Heart left ventricle (tissue), 13 donors: ENCODE results near the gene KIF5B.

Experiments used
- POLR2A ChIP-seq, 2 donors: fragments of 450-650 bp; IDR thresholded peaks; one replicate each; pipeline ENCODE4 v1.6.1; 2017; ENCODE audit warnings: antibody characterized with exemption in 2 of 2, mild to moderate bottlenecking in 2 of 2, moderate library complexity in 2 of 2
- TF ChIP-seq, protein P1 (sequence below), 12 donors: fragments of 200-600 bp; sonication (generic) in 4 of 12; IDR thresholded peaks; one replicate each; pipeline versions ENCODE4 v1.5.0 to v1.8.0; 2018 to 2022; ENCODE audit warnings: antibody characterized with exemption in 12 of 12, mild to moderate bottlenecking in 5 of 12
- donor health status: ischemic (EF 13 %, LVEDD 7.1; RV severe dilation, severe dysfunction).
- donor health status: DM: no; HTN: yes; CAD: no.
- donor health status: DM: no; HTN: no; CAD: no.
- donor health status: ischemic (EF 25% LVEDD 6.9; RV normal size, moderate dysfunction).
- donor health status: ischemic (EF 25% LVEDD 5.7; RV mildly dilated, moderate dysfunction).
- donor health status: ischemic (EF 35%, LVEDD 5.7; RV mildly dilated, moderate dysfunction).
- donor health status: nonischemic (EF 11% LVEDD 7.7; RV severe dilation, severe dysfunction).
- donor health status: DM: yes; HTN: yes; CAD: no.
- donor health status: PGD.
- donor health status: ischemic (EF 29% LVEDD 5.4; RV normal size, mild dysfunction).
- donor health status: nonischemic (EF 23%, LVEDD 6.1; RV moderate dilation, normal function).

DNA sequence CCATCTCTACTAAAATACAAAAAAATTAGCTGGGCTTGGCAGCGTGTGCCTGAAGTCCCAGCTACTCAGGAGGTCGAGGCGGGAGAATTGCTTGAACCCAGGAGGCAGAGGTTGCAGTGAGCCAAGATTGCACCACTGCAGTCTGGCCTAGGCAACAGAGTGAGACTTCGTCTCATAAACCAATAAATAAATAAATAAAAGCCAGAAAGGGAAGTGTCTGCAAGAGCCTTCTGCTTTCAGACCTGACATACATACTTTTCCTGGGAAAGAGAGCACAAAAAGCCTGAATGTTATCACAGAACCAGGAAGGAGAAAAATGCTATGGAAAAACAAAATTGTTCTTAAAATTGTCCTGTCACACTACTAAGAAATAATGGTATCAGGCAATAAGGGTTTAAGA, 4.1 kb upstream of the KIF5B start:
- TF ChIP-seq, protein P1, sequence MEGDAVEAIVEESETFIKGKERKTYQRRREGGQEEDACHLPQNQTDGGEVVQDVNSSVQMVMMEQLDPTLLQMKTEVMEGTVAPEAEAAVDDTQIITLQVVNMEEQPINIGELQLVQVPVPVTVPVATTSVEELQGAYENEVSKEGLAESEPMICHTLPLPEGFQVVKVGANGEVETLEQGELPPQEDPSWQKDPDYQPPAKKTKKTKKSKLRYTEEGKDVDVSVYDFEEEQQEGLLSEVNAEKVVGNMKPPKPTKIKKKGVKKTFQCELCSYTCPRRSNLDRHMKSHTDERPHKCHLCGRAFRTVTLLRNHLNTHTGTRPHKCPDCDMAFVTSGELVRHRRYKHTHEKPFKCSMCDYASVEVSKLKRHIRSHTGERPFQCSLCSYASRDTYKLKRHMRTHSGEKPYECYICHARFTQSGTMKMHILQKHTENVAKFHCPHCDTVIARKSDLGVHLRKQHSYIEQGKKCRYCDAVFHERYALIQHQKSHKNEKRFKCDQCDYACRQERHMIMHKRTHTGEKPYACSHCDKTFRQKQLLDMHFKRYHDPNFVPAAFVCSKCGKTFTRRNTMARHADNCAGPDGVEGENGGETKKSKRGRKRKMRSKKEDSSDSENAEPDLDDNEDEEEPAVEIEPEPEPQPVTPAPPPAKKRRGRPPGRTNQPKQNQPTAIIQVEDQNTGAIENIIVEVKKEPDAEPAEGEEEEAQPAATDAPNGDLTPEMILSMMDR (IDR thresholded peaks at IDR 0.05) = no peak
- TF ChIP-seq POLR2A (IDR thresholded peaks at IDR 0.05) = no peak
